SK-N-MC (cell line): ENCODE measurements around the gene SMPD3.

Source experiments
- EZH2 ChIP-seq: fragments of 200-600 bp; sonication (generic); IDR thresholded peaks from one replicate; pipeline ENCODE4 v1.6.1; 2017; ENCODE audit warnings: antibody characterized with exemption
- POLR2AphosphoS5 ChIP-seq: IDR thresholded peaks from 2 replicates; pipeline ENCODE4 v1.6.1; 2012; ENCODE audit warnings: mild to moderate bottlenecking, low read depth, low read length, borderline replicate concordance

DNA sequence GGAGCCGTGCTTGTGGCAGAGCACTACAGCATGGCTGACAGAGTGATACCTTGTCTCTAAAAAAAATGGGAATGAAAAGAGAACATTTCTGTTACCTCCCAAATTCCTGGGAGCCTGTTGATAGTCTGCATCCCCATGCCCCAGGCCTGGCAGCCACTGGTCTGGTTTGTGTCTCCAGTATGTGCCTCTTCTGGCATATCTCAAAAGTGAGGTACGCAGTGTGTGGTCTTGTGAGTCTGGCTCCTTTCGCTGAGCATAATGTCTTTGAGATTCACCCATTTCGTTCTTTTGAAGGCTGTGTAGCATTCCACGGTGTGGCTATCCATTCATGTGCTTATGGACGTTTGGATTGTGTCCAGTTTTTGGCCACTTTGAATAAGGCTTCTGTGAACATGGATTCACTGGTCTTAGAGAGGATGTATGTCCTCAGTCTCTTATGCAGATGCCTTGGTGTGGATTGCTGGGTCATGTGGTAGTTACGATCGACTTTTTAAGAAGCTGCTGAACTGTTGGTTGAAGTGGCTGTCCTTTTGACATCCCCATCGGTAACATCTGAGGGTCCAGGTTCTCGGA, 98.4 kb downstream of the SMPD3 start:
- TF ChIP-seq EZH2, result no peak
- no peak for TF ChIP-seq POLR2AphosphoS5
